HT1080 (cell line): Measurements from ENCODE around the gene COQ8B. TPM values are rescaled to one million over a fixed set of nuclear protein-coding genes. Genes with fewer than 3 reads are reported as not detected.
"Not testable (repeated sequence)": the region's sequence is repeated elsewhere in the genome, so short reads cannot be mapped to it uniquely, and the experiment has no call there.

Source experiments
- DNase-seq: peaks from one replicate; pipeline ENCODE4 v3.0.0-alpha.2; 2015; ENCODE audit warnings: low read depth
- total RNA-seq: library from RNA; depleted of rRNA; stranded (reverse); fragments of >200 nt; shearing (Covaris generic); gene quantifications from 2 replicates; pipeline ENCODE4 v1.2.3, GENCODE V29; 2014

COQ8B gene
- total RNA-seq, 1 experiment from 2014 or later, result 16.7 TPM

- DNase-seq, result no peak
Observed at GRCh38 chr19:40742886-40743285, 26.2 kb upstream of the COQ8B start.

GRCh38 chr19:40742477-40742876 lies 25.8 kb upstream of the COQ8B start:
- no peak for DNase-seq

GRCh38 chr19:40741527-40742390 lies 25.1 kb upstream of the COQ8B start:
- no peak for DNase-seq

- no peak for DNase-seq
Observed at GRCh38 chr19:40740747-40741146, 24.1 kb upstream of the COQ8B start.

- no peak for DNase-seq
Observed at GRCh38 chr19:40739871-40740703, 23.4 kb upstream of the COQ8B start.

- DNase-seq, result no peak
Observed at GRCh38 chr19:40739030-40739839, 22.5 kb upstream of the COQ8B start.

- no peak for DNase-seq
Observed at GRCh38 chr19:40737102-40737644, 20.5 kb upstream of the COQ8B start.

- no peak for DNase-seq
Observed at GRCh38 chr19:40736661-40737060, 20.0 kb upstream of the COQ8B start.

GRCh38 chr19:40735013-40735771 lies 18.5 kb upstream of the COQ8B start:
- no peak for DNase-seq

GRCh38 chr19:40733149-40733548 lies 16.5 kb upstream of the COQ8B start:
- no peak for DNase-seq

GRCh38 chr19:40732304-40732703 lies 15.6 kb upstream of the COQ8B start:
- DNase-seq, result not testable (repeated sequence)

- DNase-seq, result not testable (repeated sequence)
Observed at GRCh38 chr19:40730065-40730464, 13.4 kb upstream of the COQ8B start.

- no peak for DNase-seq
Observed at GRCh38 chr19:40726279-40726678, 9.6 kb upstream of the COQ8B start.

GRCh38 chr19:40724855-40725254 lies 8.2 kb upstream of the COQ8B start:
- no peak for DNase-seq

- no peak for DNase-seq
Observed at GRCh38 chr19:40724315-40724714, 7.6 kb upstream of the COQ8B start.

- DNase-seq, result no peak
Observed at GRCh38 chr19:40723661-40724254, 7.1 kb upstream of the COQ8B start.

GRCh38 chr19:40721936-40722661 lies 5.4 kb upstream of the COQ8B start:
- DNase-seq, result peak; percentile 17

- no peak for DNase-seq
Observed at GRCh38 chr19:40721140-40721486, 4.4 kb upstream of the COQ8B start.

- DNase-seq, result no peak
Observed at GRCh38 chr19:40719414-40719894, 2.8 kb upstream of the COQ8B start.
